Measurements from ENCODE around the gene CACTIN.

CACTIN gene

DNA sequence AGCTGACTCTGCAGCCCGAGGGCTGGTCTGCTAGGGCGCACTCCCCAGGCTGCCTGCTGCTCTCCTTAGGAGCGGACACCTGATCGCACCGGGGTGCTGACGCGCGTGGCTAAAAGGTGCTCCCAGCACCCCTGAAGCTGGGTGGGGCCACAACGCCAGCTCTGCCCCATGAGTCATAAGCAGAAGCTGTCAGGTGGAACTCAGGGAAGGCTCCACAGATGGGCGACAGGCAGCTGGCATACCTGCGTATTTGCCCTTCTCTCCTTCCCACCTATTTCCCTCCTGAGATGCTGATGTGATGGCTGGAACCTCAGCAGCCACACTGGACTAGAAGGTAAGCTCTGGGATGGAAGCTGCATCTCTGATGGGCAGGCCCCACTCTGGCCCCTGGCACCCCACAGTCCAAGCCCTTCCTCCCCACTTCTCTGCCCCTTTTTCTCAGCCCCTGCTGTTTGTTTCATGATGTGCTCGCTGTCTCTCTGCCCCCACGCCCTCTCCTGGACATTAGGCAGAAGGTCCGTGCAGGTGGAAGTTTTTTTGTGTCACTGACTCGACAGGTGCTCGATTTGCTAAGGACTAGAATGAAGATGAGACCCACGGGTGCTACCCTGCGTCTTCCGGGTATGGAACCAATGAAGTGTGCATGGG, 30.3 kb upstream of the CACTIN start:
- no peak for TF ChIP-seq CTCF (IDR thresholded peaks at IDR 0.05; ENCODE audit: control insufficient read depth, extremely low read depth, insufficient read depth)
- no peak overlapping the region for H3K4me3 ChIP-seq (ENCODE audit: low read depth, low read length)
- DNase-seq (ENCODE audit: low read depth) = no peak

- no peak overlapping the region for H3K4me3 ChIP-seq (ENCODE audit: low read depth, low read length)
- DNase-seq (ENCODE audit: low read depth) = no peak
- TF ChIP-seq CTCF (IDR thresholded peaks at IDR 0.05; ENCODE audit: control insufficient read depth, extremely low read depth, insufficient read depth) = no peak
Measured at GRCh38 chr19:3656073-3656746, 29.6 kb upstream of the CACTIN start.

DNA sequence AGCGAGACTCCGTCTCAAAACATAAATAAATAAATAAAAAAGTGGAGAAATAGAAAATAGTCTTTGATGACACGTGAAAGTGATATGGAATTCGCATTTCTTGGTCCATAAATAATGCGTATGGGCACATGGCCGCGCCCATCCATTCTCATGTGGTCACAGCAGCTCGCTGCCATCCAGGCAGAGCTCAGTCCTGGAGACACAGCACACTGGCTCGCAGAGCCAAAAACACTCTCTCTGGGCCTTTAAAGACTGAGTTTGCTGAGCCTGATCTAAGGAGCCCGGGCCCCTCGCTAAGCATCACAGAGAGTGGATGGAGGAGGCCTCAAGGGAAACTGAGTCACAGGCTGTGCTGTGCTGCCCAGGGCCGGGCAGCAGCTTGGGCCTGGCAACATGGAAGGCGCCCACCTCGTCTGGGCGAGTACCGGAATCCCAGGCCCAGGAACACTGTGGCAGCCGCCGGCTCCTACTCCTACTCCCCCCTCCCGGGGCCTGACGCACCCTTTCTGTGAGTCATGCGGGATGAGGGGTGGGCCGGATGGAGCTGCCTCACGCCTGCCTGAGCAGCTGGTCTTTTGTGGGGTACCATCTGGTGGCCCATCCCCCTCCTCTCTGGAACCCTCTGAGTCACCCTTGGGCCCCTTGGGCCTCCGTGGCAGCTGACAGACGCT, 28.9 kb upstream of the CACTIN start:
- H3K4me3 ChIP-seq (ENCODE audit: low read depth, low read length) = no peak overlapping the region
- no peak for DNase-seq (ENCODE audit: low read depth)
- no peak for TF ChIP-seq CTCF (IDR thresholded peaks at IDR 0.05; ENCODE audit: control insufficient read depth, extremely low read depth, insufficient read depth)

GRCh38 chr19:3653865-3654513, 27.4 kb upstream of the CACTIN start:
- no peak overlapping the region for H3K4me3 ChIP-seq (ENCODE audit: low read depth, low read length)
- 0 out of 2 replicates have a peak, but pooled peaks have one; percentile 11 for TF ChIP-seq CTCF (IDR thresholded peaks at IDR 0.05; ENCODE audit: control insufficient read depth, extremely low read depth, insufficient read depth)
- DNase-seq (ENCODE audit: low read depth) = no peak

DNA sequence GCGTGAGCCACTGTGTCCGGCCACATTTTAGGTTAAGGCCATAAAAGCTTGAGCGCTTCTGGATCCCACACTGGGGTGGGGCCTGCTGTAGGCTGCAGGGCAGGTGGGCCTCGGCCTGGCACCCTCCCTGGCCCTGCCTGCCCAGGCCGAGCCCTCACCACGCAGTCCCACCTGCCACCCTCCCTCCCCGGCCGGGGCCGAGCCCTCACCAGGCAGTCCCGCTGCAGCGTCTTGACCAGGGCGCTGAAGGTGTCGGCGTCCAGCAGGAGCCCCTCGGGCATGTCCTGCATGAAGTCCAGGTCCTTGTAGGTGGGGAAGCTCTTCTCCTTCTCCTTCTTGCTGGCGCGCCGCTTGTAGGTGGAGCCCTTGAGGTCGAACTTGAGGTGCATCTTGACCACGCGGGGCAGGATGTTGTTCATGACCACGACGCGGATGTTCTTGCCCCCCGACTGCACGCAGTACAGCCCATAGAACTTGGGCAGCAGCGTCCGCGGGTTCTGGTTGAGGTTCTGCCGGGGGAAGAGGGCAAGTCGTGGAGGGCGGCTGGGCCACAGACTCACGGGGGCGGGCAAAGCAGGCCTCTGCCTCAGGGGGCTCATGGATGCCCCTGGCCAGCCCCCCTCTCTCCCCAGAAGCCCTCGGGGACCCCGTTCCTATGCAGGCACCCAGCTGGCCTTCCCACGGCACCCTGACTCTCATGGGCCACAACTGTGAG, 26.6 kb upstream of the CACTIN start:
- DNase-seq (ENCODE audit: low read depth) = no peak
- no peak for TF ChIP-seq CTCF (IDR thresholded peaks at IDR 0.05; ENCODE audit: control insufficient read depth, extremely low read depth, insufficient read depth)
- no peak overlapping the region for H3K4me3 ChIP-seq (ENCODE audit: low read depth, low read length)

DNA sequence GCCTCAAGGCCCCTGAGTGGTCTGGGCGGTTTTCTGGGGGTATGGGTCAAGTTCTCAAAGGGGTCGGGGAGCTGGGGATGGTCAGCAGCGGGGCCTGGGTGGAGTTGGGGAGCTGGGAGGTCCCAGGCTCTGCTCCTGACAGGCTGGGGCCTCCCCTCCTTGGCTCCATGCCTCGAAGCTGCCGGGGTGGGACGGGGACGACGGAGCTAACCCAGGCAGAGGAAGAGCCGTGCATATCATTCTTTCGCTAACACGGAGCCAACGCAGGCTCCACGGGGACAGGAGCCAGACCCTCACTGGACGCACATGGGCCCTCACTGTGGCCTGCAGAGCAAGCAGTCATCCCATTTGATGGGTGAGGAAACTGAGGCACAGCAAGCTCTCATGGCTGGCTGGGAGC, 25.8 kb upstream of the CACTIN start:
- no peak for DNase-seq (ENCODE audit: low read depth)
- TF ChIP-seq CTCF (IDR thresholded peaks at IDR 0.05; ENCODE audit: control insufficient read depth, extremely low read depth, insufficient read depth) = no peak
- H3K4me3 ChIP-seq (ENCODE audit: low read depth, low read length) = no peak overlapping the region
